CD8-positive, alpha-beta memory T cell (primary cell): ENCODE measurements around the gene SH2D3C. TPM values are rescaled to one million over a fixed set of nuclear protein-coding genes. Genes with fewer than 3 reads are reported as not detected.

Experiments used
- CTCF ChIA-PET: fragments of 350-600 bp; sonication (Branson Sonifier 250); formaldehyde crosslinking; loops from one replicate; lab custom pipeline; 2021; ENCODE audit warnings: antibody characterized with exemption; lab: Charles Lee
- POLR2A ChIA-PET: fragments of 350-600 bp; sonication (Branson Sonifier 250); formaldehyde crosslinking; loops from one replicate; lab custom pipeline; 2021; ENCODE audit warnings: antibody characterized with exemption; lab: Charles Lee
- DNase-seq, 5 donors: peaks; one replicate each; pipeline versions ENCODE4 v3.0.0 to v3.0.0-alpha.2; 2020 to 2022; ENCODE audit warnings: mixed read lengths in 1 of 5
- H3K27ac ChIP-seq: one replicate; pipeline ENCODE4 v1.7.0; 2013; ENCODE audit warnings: low read depth, mild to moderate bottlenecking, low read length, moderate library complexity
- H3K27me3 ChIP-seq: 2 replicates; pipeline ENCODE4 v1.7.0; 2013; ENCODE audit warnings: low read length, mild to moderate bottlenecking; ENCODE audit not compliant: insufficient read depth, poor library complexity, severe bottlenecking
- H3K36me3 ChIP-seq: 2 replicates; pipeline ENCODE4 v1.7.0; 2013; ENCODE audit warnings: mild to moderate bottlenecking, low read length, moderate library complexity; ENCODE audit not compliant: insufficient read depth
- H3K4me1 ChIP-seq: 2 replicates; pipeline ENCODE4 v1.7.0; 2013; ENCODE audit warnings: mild to moderate bottlenecking, low read length, moderate library complexity; ENCODE audit not compliant: insufficient read depth
- H3K4me3 ChIP-seq: 2 replicates; pipeline ENCODE4 v1.7.0; 2013; ENCODE audit warnings: mild to moderate bottlenecking, low read length
- H3K9me3 ChIP-seq: 2 replicates; pipeline ENCODE4 v1.7.0; 2013; ENCODE audit warnings: mild to moderate bottlenecking, low read length
- H3K27ac Mint-ChIP-seq, 8 donors: one replicate each; pipeline ENCODE4 v1.8.0; 2020 to 2021; ENCODE audit warnings: mixed read lengths in 8 of 8, mild to moderate bottlenecking in 6 of 8, inconsistent platforms in 3 of 8, moderate library complexity in 3 of 8
- H3K27me3 Mint-ChIP-seq, 2 donors: one replicate each; pipeline ENCODE4 v1.8.0; 2020 to 2021; ENCODE audit warnings: mixed read lengths in 2 of 2, mild to moderate bottlenecking in 1 of 2, moderate library complexity in 1 of 2
- H3K36me3 Mint-ChIP-seq, 3 donors: one replicate each; pipeline ENCODE4 v1.8.0; 2020 to 2021; ENCODE audit warnings: mixed read lengths in 3 of 3, inconsistent platforms in 1 of 3, mild to moderate bottlenecking in 1 of 3
- H3K4me1 Mint-ChIP-seq, 3 donors: one replicate each; pipeline ENCODE4 v1.8.0; 2020 to 2021; ENCODE audit warnings: mixed read lengths in 3 of 3, inconsistent platforms in 1 of 3, mild to moderate bottlenecking in 1 of 3
- H3K4me3 Mint-ChIP-seq, 7 donors: one replicate each; pipeline ENCODE4 v1.8.0; 2020 to 2021; ENCODE audit warnings: mixed read lengths in 7 of 7, mild to moderate bottlenecking in 6 of 7, moderate library complexity in 4 of 7, inconsistent platforms in 2 of 7
- H3K9me3 Mint-ChIP-seq, 5 donors: one replicate each; pipeline ENCODE4 v1.8.0; 2020 to 2022; ENCODE audit warnings: mixed read lengths in 5 of 5, mild to moderate bottlenecking in 3 of 5, moderate library complexity in 2 of 5, inconsistent platforms in 1 of 5
- polyA plus RNA-seq: library from polyadenylated mRNA; unstranded; fragments of 300-500 nt; fragmentation: Illumina TruSeq; gene quantifications from one replicate; pipeline ENCODE4 v1.2.3, GENCODE V29; 2021
- total RNA-seq, 2 experiments: library from RNA; stranded (reverse); gene quantifications; one replicate each; pipeline ENCODE4 v1.2.3, GENCODE V29; 2021

SH2D3C gene
- total and polyA plus RNA-seq, 3 experiments from 2014 or later: 13.9 to 50.7 (median 14.1) TPM

GRCh38 chr9:127714020-127714750 is 64.3 kb downstream of the SH2D3C start:
- Histone ChIP-seq H3K9me3 (no peaks in the 10 kb centered on the region), H3K27me3 (no peaks in the 10 kb centered on the region), H3K4me1 (peaks cover 30% of the 10 kb centered on the region), H3K36me3 (no peaks in the 10 kb centered on the region), H3K4me3 (peak overlapping the region; percentile 15), H3K27ac (no peak overlapping the region)
- Mint-ChIP-seq H3K9me3 (no peaks in the 10 kb centered on the region), H3K4me3 (peak overlapping the region; percentile 74 to 91 (median 81)), H3K36me3 (peaks cover 0 to 7% (median 1%) of the 10 kb centered on the region in 3 donors), H3K27ac (peak overlapping the region; percentile 13 to 84 (median 56)), H3K27me3 (peaks cover 0 to 5% of the 10 kb centered on the region in 2 donors), H3K4me1 (peaks cover 36 to 47% (median 37%) of the 10 kb centered on the region in 3 donors)
- CTCF ChIA-PET: interaction anchor here (1.3 to 3.4 kb wide), 4 partner anchors 16 to 125 kb away, joined by 4 to 29 read pairs (median 6); partner anchors contain the start of genes STXBP1 and TOR2A
- DNase-seq: peak in 1 of 5 donors; percentile 46
- POLR2A ChIA-PET: no interaction called here

- Histone ChIP-seq H3K27me3 (no peaks in the 10 kb centered on the region), H3K4me3 (no peak overlapping the region), H3K27ac (no peak overlapping the region), H3K9me3 (no peaks in the 10 kb centered on the region), H3K4me1 (peaks cover 26% of the 10 kb centered on the region), H3K36me3 (no peaks in the 10 kb centered on the region)
- peaks cover 35 to 49% (median 37%) of the 10 kb centered on the region in 3 donors for H3K4me1 Mint-ChIP-seq
- H3K36me3 Mint-ChIP-seq: peaks cover 0 to 7% (median 1%) of the 10 kb centered on the region in 3 donors
- DNase-seq: peak in 1 of 5 donors; percentile 49
- ChIA-PET POLR2A (interaction anchor here (0.6 kb wide), 1 partner anchor 835 kb away, joined by 3 read pairs; no protein-coding TSS in a partner anchor), CTCF (interaction anchor here (2.3 kb wide), 1 partner anchor 22 kb away, joined by 12 read pairs; the partner anchor contains the start of gene TOR2A)
- H3K27me3 Mint-ChIP-seq: peaks cover 0 to 5% of the 10 kb centered on the region in 2 donors
- no peaks in the 10 kb centered on the region for H3K9me3 Mint-ChIP-seq
- H3K4me3 Mint-ChIP-seq: peak overlapping the region in 2 of 7 donors; percentile 26 to 53
- H3K27ac Mint-ChIP-seq: no peak overlapping the region
Observed at GRCh38 chr9:127712867-127713266, 65.6 kb downstream of the SH2D3C start.

GRCh38 chr9:127712371-127712770 is 66.1 kb downstream of the SH2D3C start:
- ChIA-PET CTCF (interaction anchor here (2.3 kb wide), 1 partner anchor 22 kb away, joined by 12 read pairs; the partner anchor contains the start of gene TOR2A), POLR2A (no interaction called here)
- peak in 1 of 5 donors; percentile 36 for DNase-seq
- H3K4me3 Mint-ChIP-seq: peak overlapping the region in 6 of 7 donors; percentile 5 to 73 (median 45)
- peaks cover 0 to 5% of the 10 kb centered on the region in 2 donors for H3K27me3 Mint-ChIP-seq
- no peaks in the 10 kb centered on the region for H3K9me3 Mint-ChIP-seq
- Histone ChIP-seq H3K4me1 (peaks cover 26% of the 10 kb centered on the region), H3K36me3 (no peaks in the 10 kb centered on the region), H3K27ac (no peak overlapping the region), H3K4me3 (no peak overlapping the region), H3K9me3 (no peaks in the 10 kb centered on the region), H3K27me3 (no peaks in the 10 kb centered on the region)
- H3K4me1 Mint-ChIP-seq: peaks cover 40 to 54% (median 42%) of the 10 kb centered on the region in 3 donors
- H3K27ac Mint-ChIP-seq: peak overlapping the region in 2 of 8 donors; percentile 24 to 33
- peaks cover 0 to 7% (median 1%) of the 10 kb centered on the region in 3 donors for H3K36me3 Mint-ChIP-seq

- POLR2A ChIA-PET: no interaction called here
- H3K4me1 ChIP-seq: peaks cover 26% of the 10 kb centered on the region
- no peaks in the 10 kb centered on the region for H3K27me3 ChIP-seq
- Mint-ChIP-seq H3K27me3 (peaks cover 0 to 5% of the 10 kb centered on the region in 2 donors), H3K36me3 (peaks cover 0 to 7% (median 1%) of the 10 kb centered on the region in 3 donors), H3K4me1 (peaks cover 41 to 54% (median 44%) of the 10 kb centered on the region in 3 donors), H3K4me3 (peak overlapping the region in 2 of 7 donors; percentile 44 to 73), H3K9me3 (no peaks in the 10 kb centered on the region), H3K27ac (no peak overlapping the region)
- no peak for DNase-seq
- no peaks in the 10 kb centered on the region for H3K9me3 ChIP-seq
- H3K4me3 ChIP-seq: no peak overlapping the region
- no peaks in the 10 kb centered on the region for H3K36me3 ChIP-seq
- no peak overlapping the region for H3K27ac ChIP-seq
- CTCF ChIA-PET: interaction anchor here (2.3 kb wide), 1 partner anchor 23 kb away, joined by 12 read pairs; the partner anchor contains the start of gene TOR2A
Observed at GRCh38 chr9:127711831-127712274, 66.6 kb downstream of the SH2D3C start.

- ChIA-PET POLR2A (no interaction called here), CTCF (interaction anchor here (1.2 to 2.3 kb wide), 2 partner anchors 18 to 23 kb away, joined by 3 to 12 read pairs; partner anchors contain the start of gene TOR2A)
- H3K36me3 ChIP-seq: no peaks in the 10 kb centered on the region
- H3K36me3 Mint-ChIP-seq: peaks cover 0 to 7% (median 1%) of the 10 kb centered on the region in 3 donors
- H3K4me1 ChIP-seq: peaks cover 23% of the 10 kb centered on the region
- H3K4me3 Mint-ChIP-seq: peak overlapping the region; percentile 26 to 79 (median 44)
- H3K27ac ChIP-seq: no peak overlapping the region
- peaks cover 0 to 5% of the 10 kb centered on the region in 2 donors for H3K27me3 Mint-ChIP-seq
- no peaks in the 10 kb centered on the region for H3K9me3 ChIP-seq
- no peaks in the 10 kb centered on the region for H3K9me3 Mint-ChIP-seq
- no peak for DNase-seq
- H3K27ac Mint-ChIP-seq: peak overlapping the region in 5 of 8 donors; percentile 35 to 95 (median 47)
- no peak overlapping the region for H3K4me3 ChIP-seq
- H3K27me3 ChIP-seq: no peaks in the 10 kb centered on the region
- H3K4me1 Mint-ChIP-seq: peaks cover 40 to 52% (median 43%) of the 10 kb centered on the region in 3 donors
Observed at GRCh38 chr9:127711226-127711701, 67.2 kb downstream of the SH2D3C start.

GRCh38 chr9:127710204-127710783 is 68.2 kb downstream of the SH2D3C start:
- H3K4me1 Mint-ChIP-seq: peaks cover 30 to 43% (median 36%) of the 10 kb centered on the region in 3 donors
- no peak for DNase-seq
- Histone ChIP-seq H3K4me3 (no peak overlapping the region), H3K27me3 (no peaks in the 10 kb centered on the region), H3K4me1 (peaks cover 19% of the 10 kb centered on the region), H3K9me3 (no peaks in the 10 kb centered on the region), H3K36me3 (no peaks in the 10 kb centered on the region), H3K27ac (no peak overlapping the region)
- peaks cover 0 to 3% of the 10 kb centered on the region in 2 donors for H3K27me3 Mint-ChIP-seq
- peak overlapping the region in 4 of 8 donors; percentile 33 to 85 (median 76) for H3K27ac Mint-ChIP-seq
- peaks cover 0 to 2% (median 0%) of the 10 kb centered on the region in 3 donors for H3K36me3 Mint-ChIP-seq
- no peaks in the 10 kb centered on the region for H3K9me3 Mint-ChIP-seq
- peak overlapping the region in 3 of 7 donors; percentile 49 to 58 (median 52) for H3K4me3 Mint-ChIP-seq
- ChIA-PET CTCF (interaction anchor here (1.2 to 3.8 kb wide), 2 partner anchors 19 to 25 kb away, joined by 3 to 28 read pairs; partner anchors contain the start of gene TOR2A), POLR2A (no interaction called here)

- Histone ChIP-seq H3K4me1 (peaks cover 14% of the 10 kb centered on the region), H3K9me3 (no peaks in the 10 kb centered on the region), H3K4me3 (no peak overlapping the region), H3K36me3 (no peaks in the 10 kb centered on the region), H3K27ac (no peak overlapping the region), H3K27me3 (no peaks in the 10 kb centered on the region)
- H3K27me3 Mint-ChIP-seq: peaks cover 0 to 3% of the 10 kb centered on the region in 2 donors
- peak in 1 of 5 donors; percentile 39 for DNase-seq
- ChIA-PET POLR2A (no interaction called here), CTCF (interaction anchor here (1.0 to 3.8 kb wide), 2 partner anchors 26 to 39 kb away, joined by 3 to 28 read pairs; partner anchors contain the start of gene TOR2A)
- peak overlapping the region in 1 of 7 donors; percentile 52 for H3K4me3 Mint-ChIP-seq
- peak overlapping the region in 1 of 8 donors; percentile 79 for H3K27ac Mint-ChIP-seq
- H3K9me3 Mint-ChIP-seq: no peaks in the 10 kb centered on the region
- H3K4me1 Mint-ChIP-seq: peaks cover 23 to 34% (median 32%) of the 10 kb centered on the region in 3 donors
- no peaks in the 10 kb centered on the region for H3K36me3 Mint-ChIP-seq
Observed at GRCh38 chr9:127708952-127709587, 69.4 kb downstream of the SH2D3C start.
